Prostate gland (tissue), 2 donors: Measurements from ENCODE around the gene ABHD16A. TPM values are rescaled to one million over a fixed set of nuclear protein-coding genes. Genes with fewer than 3 reads are reported as not detected.

Experiments used
- DNase-seq: peaks from one replicate; pipeline ENCODE4 v3.0.0-alpha.2; 2019; ENCODE audit warnings: low spot score
- H3K27ac ChIP-seq, 2 donors: fragments of 200-600 bp; sonication (generic); 2 replicates each; pipeline ENCODE4 v1.5.1; 2017 to 2019
- H3K27me3 ChIP-seq: fragments of 200-600 bp; sonication (generic); replicated peaks from 2 replicates; pipeline ENCODE4 v1.5.1; 2019; ENCODE audit not compliant: insufficient read depth
- H3K36me3 ChIP-seq, 2 donors: fragments of 200-600 bp; sonication (generic); 1 replicate in 1 of 2; 2 replicates in 1 of 2; pipeline versions ENCODE4 v1.5.1 to v1.8.1; 2017 to 2019
- H3K4me1 ChIP-seq: fragments of 200-600 bp; sonication (generic); replicated peaks from 2 replicates; pipeline ENCODE4 v1.5.1; 2019
- H3K4me3 ChIP-seq, 2 donors: fragments of 200-600 bp; sonication (generic); 2 replicates each; pipeline ENCODE4 v1.5.1; 2017 to 2019
- H3K9me3 ChIP-seq: fragments of 200-600 bp; sonication (generic); 2 replicates; pipeline ENCODE4 v1.5.1; 2017
- POLR2A ChIP-seq: fragments of 450-650 bp; IDR thresholded peaks from one replicate; pipeline ENCODE4 v1.6.1; 2016; ENCODE audit warnings: antibody characterized with exemption, mild to moderate bottlenecking
- POLR2AphosphoS5 ChIP-seq: sonication (generic); formaldehyde crosslinking; IDR thresholded peaks from one replicate; pipeline ENCODE4 v1.6.1; 2017; ENCODE audit warnings: antibody characterized with exemption
- WGBS: methylation state at CpG from one replicate; pipeline ENCODE4 v1.1.5; 2018; 5-methylcytosine and 5-hydroxymethylcytosine counted together
- intact Hi-C: fragments of 100-400 bp; cut with DNase I; formaldehyde crosslinking; loops from one replicate; pipeline ENCODE4 v1.14.2; 2022
- total RNA-seq, 2 donors: library from RNA; depleted of rRNA; stranded (reverse); fragments of >200 nt; gene quantifications; one replicate each; pipeline ENCODE4 v1.1.0, GENCODE V29; 2016
- TF ChIP-seq, protein P1 (sequence below), 4 experiments: fragments of 200-600 bp in 2 of 4; fragments of 450-650 bp in 2 of 4; sonication (generic) in 2 of 4; IDR thresholded peaks; 1 replicate in 3 of 4; 2 replicates in 1 of 4; pipeline ENCODE4 v1.5.1; 2016 to 2019; ENCODE audit warnings: antibody characterized with exemption in 4 of 4, mild to moderate bottlenecking in 2 of 4, moderate library complexity in 2 of 4

The ABHD16A gene
- total RNA-seq, 2 donors from 2014 or later: 78.1 to 83.6 TPM

DNA sequence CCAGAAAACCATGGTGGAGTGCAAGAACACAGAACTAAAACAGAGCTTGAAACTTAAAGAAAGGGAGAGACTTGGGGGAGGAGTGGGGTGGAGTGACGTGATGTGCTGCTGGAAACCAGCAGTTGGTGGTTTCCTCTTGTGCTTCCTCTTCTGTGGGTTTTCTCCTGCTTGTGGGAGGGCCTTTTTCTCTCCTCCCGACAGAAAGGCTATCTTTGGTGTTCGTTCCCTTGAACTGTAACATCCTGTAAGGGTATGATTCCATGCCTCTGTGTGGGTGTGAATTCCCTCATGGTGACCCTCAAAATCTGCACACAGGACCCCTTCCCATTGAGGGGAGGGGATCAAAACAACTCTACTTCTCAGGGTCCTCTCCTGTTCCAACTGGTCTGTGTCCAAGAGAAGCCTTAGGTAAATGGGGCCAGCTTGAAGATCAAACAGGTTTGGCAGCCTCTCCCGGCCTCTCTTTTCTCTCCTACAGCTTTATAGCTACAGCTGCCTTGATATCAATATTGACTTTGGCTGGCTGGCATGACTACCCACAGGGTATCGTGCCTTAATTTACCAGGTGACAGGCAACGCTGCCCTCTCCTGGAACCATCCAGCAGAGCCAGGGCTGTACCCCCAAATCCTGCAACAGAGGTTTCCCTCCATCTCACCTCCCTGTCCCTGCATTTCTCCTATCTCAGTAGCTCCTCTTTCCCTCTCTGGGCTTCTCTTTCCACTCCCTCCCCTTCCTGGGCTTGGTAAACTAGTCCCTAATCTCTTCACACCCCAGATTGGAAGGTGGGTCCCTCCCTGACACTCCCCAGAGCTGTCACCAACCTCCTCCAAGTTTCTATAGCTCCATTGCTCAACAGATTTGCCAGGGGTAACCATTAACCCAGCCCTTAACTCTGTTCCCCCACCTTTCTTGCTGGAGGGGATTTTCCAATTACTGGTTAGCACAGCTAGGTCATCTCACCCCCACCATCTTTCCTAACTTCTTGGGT is 35.2 kb upstream of the ABHD16A start:
- Histone ChIP-seq H3K4me1 (peaks cover 17% of the 10 kb centered on the region), H3K4me3 (no peak overlapping the region), H3K9me3 (no peaks in the 10 kb centered on the region), H3K27me3 (no peaks in the 10 kb centered on the region), H3K27ac (peak overlapping the region; percentile 94 to 98), H3K36me3 (no peaks in the 10 kb centered on the region)
- TF ChIP-seq, protein P1, sequence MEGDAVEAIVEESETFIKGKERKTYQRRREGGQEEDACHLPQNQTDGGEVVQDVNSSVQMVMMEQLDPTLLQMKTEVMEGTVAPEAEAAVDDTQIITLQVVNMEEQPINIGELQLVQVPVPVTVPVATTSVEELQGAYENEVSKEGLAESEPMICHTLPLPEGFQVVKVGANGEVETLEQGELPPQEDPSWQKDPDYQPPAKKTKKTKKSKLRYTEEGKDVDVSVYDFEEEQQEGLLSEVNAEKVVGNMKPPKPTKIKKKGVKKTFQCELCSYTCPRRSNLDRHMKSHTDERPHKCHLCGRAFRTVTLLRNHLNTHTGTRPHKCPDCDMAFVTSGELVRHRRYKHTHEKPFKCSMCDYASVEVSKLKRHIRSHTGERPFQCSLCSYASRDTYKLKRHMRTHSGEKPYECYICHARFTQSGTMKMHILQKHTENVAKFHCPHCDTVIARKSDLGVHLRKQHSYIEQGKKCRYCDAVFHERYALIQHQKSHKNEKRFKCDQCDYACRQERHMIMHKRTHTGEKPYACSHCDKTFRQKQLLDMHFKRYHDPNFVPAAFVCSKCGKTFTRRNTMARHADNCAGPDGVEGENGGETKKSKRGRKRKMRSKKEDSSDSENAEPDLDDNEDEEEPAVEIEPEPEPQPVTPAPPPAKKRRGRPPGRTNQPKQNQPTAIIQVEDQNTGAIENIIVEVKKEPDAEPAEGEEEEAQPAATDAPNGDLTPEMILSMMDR (IDR thresholded peaks at IDR 0.05): peak in 3 of 4 experiments; percentile 43 to 89 (median 65)
- TF ChIP-seq POLR2AphosphoS5: peak; percentile 84
- peak; percentile 33 for TF ChIP-seq POLR2A
- DNase-seq: peak; percentile 92
- intact Hi-C loops: loop anchor here (5.0 kb wide), 1 partner anchor 84 kb away; no protein-coding TSS in a partner anchor
- 12% methylated on average over 6 of the region's 6 CpGs for whole genome bisulfite sequencing

GRCh38 chr6:31737315-31737990 is 34.3 kb upstream of the ABHD16A start:
- Histone ChIP-seq H3K4me1 (peaks cover 17% of the 10 kb centered on the region), H3K9me3 (no peaks in the 10 kb centered on the region), H3K4me3 (peak overlapping the region in 1 of 2 donors; percentile 4), H3K36me3 (peaks cover 0 to 4% of the 10 kb centered on the region in 2 donors), H3K27me3 (no peaks in the 10 kb centered on the region), H3K27ac (peak overlapping the region; percentile 94 to 98)
- WGBS: 48% methylated on average over 7 of the region's 7 CpGs
- DNase-seq: no peak
- intact Hi-C loops: loop anchor here (5.0 kb wide), 1 partner anchor 85 kb away; no protein-coding TSS in a partner anchor
- TF ChIP-seq, protein P1 (IDR thresholded peaks at IDR 0.05): no peak
- no peak for TF ChIP-seq POLR2AphosphoS5
- TF ChIP-seq POLR2A: no peak

DNA sequence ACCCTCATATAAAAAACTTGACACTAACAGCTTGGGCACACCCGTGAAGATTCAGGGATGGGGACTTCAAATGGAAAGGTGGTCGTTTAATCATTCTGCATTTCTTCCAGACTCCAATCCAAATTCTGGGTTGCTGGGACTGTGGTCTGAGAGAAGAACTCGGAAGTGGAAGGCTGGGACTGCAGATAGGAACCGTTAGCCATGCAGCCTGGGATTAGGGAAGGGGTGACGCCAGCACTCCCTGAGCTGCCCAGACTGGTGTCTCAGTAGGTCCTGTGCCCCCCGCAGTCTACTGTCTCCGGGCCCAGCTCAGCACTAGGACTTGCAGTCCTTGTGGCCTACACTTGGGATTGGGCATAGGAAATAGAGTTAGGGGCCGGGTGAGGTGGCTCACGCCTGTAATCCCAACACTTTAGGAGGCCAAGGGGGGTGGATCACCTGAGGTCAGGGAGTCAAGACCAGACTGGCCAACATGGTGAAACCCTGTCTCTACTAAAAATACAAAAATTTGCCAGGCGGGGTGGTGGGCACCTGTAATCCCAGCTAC is 33.7 kb upstream of the ABHD16A start:
- peak overlapping the region; percentile 61 to 78 for H3K4me3 ChIP-seq
- intact Hi-C loops: loop anchor here (5.0 kb wide), 1 partner anchor 85 kb away; no protein-coding TSS in a partner anchor
- H3K9me3 ChIP-seq: no peaks in the 10 kb centered on the region
- TF ChIP-seq POLR2A (no peak), POLR2AphosphoS5 (no peak)
- TF ChIP-seq, protein P1 (IDR thresholded peaks at IDR 0.05): no peak
- 35% methylated on average over 10 of the region's 10 CpGs for WGBS
- no peaks in the 10 kb centered on the region for H3K27me3 ChIP-seq
- peak overlapping the region; percentile 94 to 98 for H3K27ac ChIP-seq
- no peak for DNase-seq
- peaks cover 17% of the 10 kb centered on the region for H3K4me1 ChIP-seq
- H3K36me3 ChIP-seq: peaks cover 3 to 10% of the 10 kb centered on the region in 2 donors

GRCh38 chr6:31736021-31736767 is 33.1 kb upstream of the ABHD16A start, which contains the start of gene CLIC1:
CLIC1 (minus strand) TSS chr6:31736530; CDS start chr6:31736300, 230 bp downstream.
- H3K9me3 ChIP-seq: no peaks in the 10 kb centered on the region
- H3K4me1 ChIP-seq: peaks cover 17% of the 10 kb centered on the region
- 0% methylated on average over 24 of the region's 24 CpGs for WGBS
- peak; percentile 87 for DNase-seq
- H3K27ac ChIP-seq: peak within 1 kb of the TSS; percentile 94 to 98
- H3K4me3 ChIP-seq: peak within 1 kb of the TSS; percentile 61 to 78
- intact Hi-C loops: loop anchor here (5.0 kb wide), 1 partner anchor 86 kb away; no protein-coding TSS in a partner anchor
- H3K36me3 ChIP-seq: peaks cover 4 to 14% of the 10 kb centered on the region in 2 donors
- H3K27me3 ChIP-seq: no peaks in the 10 kb centered on the region
- TF ChIP-seq POLR2AphosphoS5: peak; percentile 97
- peak; percentile 97 for TF ChIP-seq POLR2A
- TF ChIP-seq, protein P1 (IDR thresholded peaks at IDR 0.05): no peak
